ENCODE results near the gene LRPPRC. TPM values are rescaled to one million over a fixed set of nuclear protein-coding genes. Genes with fewer than 3 reads are reported as not detected.

Gene LRPPRC
- total RNA-seq, 1 donor from 2014 or later: 70.3 TPM

- no peak for FAIRE-seq
- DNase-seq (ENCODE audit: low read depth): no peak
- no peak overlapping the region for H3K4me3 ChIP-seq (ENCODE audit: low read depth, low read length)
- TF ChIP-seq CTCF (IDR thresholded peaks at IDR 0.05; ENCODE audit: insufficient read depth, low read length, severe bottlenecking): no peak
- peaks cover 7% of the 10 kb centered on the region for H3K36me3 ChIP-seq (ENCODE audit: control insufficient read depth, insufficient read depth, low read length)
- H3K27me3 ChIP-seq (ENCODE audit: control insufficient read depth, insufficient read depth, low read length): no peaks in the 10 kb centered on the region
Observed at GRCh38 chr2:43993437-43993836, 2.4 kb downstream of the LRPPRC start.

GRCh38 chr2:43989545-43989944 lies 6.2 kb downstream of the LRPPRC start:
- DNase-seq (ENCODE audit: low read depth): no peak
- TF ChIP-seq CTCF (IDR thresholded peaks at IDR 0.05; ENCODE audit: insufficient read depth, low read length, severe bottlenecking): no peak
- no peaks in the 10 kb centered on the region for H3K27me3 ChIP-seq (ENCODE audit: control insufficient read depth, insufficient read depth, low read length)
- FAIRE-seq: no peak
- H3K4me3 ChIP-seq (ENCODE audit: low read depth, low read length): no peak overlapping the region
- H3K36me3 ChIP-seq (ENCODE audit: control insufficient read depth, insufficient read depth, low read length): peaks cover 7% of the 10 kb centered on the region

GRCh38 chr2:43986600-43986999 lies 9.2 kb downstream of the LRPPRC start:
- peaks cover 2% of the 10 kb centered on the region for H3K36me3 ChIP-seq (ENCODE audit: control insufficient read depth, insufficient read depth, low read length)
- H3K4me3 ChIP-seq (ENCODE audit: low read depth, low read length): no peak overlapping the region
- no peak for FAIRE-seq

GRCh38 chr2:43985359-43985758 lies 10.4 kb downstream of the LRPPRC start:
- peaks cover 2% of the 10 kb centered on the region for H3K36me3 ChIP-seq (ENCODE audit: control insufficient read depth, insufficient read depth, low read length)

More at GRCh38 chr2:43986600-43986999, 9.2 kb downstream of the LRPPRC start:
- no peak for TF ChIP-seq CTCF (IDR thresholded peaks at IDR 0.05; ENCODE audit: insufficient read depth, low read length, severe bottlenecking)
- DNase-seq (ENCODE audit: low read depth): no peak
- no peaks in the 10 kb centered on the region for H3K27me3 ChIP-seq (ENCODE audit: control insufficient read depth, insufficient read depth, low read length)

GRCh38 chr2:43984533-43984932 lies 11.3 kb downstream of the LRPPRC start:
- peaks cover 2% of the 10 kb centered on the region for H3K36me3 ChIP-seq (ENCODE audit: control insufficient read depth, insufficient read depth, low read length)

More at GRCh38 chr2:43985359-43985758, 10.4 kb downstream of the LRPPRC start:
- FAIRE-seq (no peak), DNase-seq (ENCODE audit: low read depth) (no peak)
- Histone ChIP-seq H3K4me3 (ENCODE audit: low read depth, low read length) (no peak overlapping the region), H3K27me3 (ENCODE audit: control insufficient read depth, insufficient read depth, low read length) (no peaks in the 10 kb centered on the region)
- TF ChIP-seq CTCF (IDR thresholded peaks at IDR 0.05; ENCODE audit: insufficient read depth, low read length, severe bottlenecking): no peak

More at GRCh38 chr2:43984533-43984932, 11.3 kb downstream of the LRPPRC start:
- H3K4me3 ChIP-seq (ENCODE audit: low read depth, low read length): no peak overlapping the region
- no peaks in the 10 kb centered on the region for H3K27me3 ChIP-seq (ENCODE audit: control insufficient read depth, insufficient read depth, low read length)
- TF ChIP-seq CTCF (IDR thresholded peaks at IDR 0.05; ENCODE audit: insufficient read depth, low read length, severe bottlenecking): no peak
- DNase-seq (ENCODE audit: low read depth) (no peak), FAIRE-seq (no peak)

Measured in bronchial epithelial cell (primary cell).